Measurements from ENCODE around the gene TMC7.

- TF ChIP-seq EZH2 (IDR thresholded peaks at IDR 0.05; ENCODE audit: borderline replicate concordance, low read length) (no peak), CTCF (conservative IDR thresholded peaks at IDR 0.05 in 1 of 2, IDR thresholded peaks at IDR 0.05 in 1 of 2; ENCODE audit: extremely low read depth in 1 of 2, insufficient read depth in 1 of 2, low read depth in 1 of 2, low read length in 2 of 2) (no peak)
These were observed 786 bp downstream of the TMC7 start for GRCh38 chr16:18984435-18985005.

Data from mammary epithelial cell (primary cell).